Mesendoderm (in vitro differentiated cells): Measurements from ENCODE around the gene LMF1.

ENCODE experiments used
- DNase-seq: peaks from one replicate; pipeline ENCODE4 v3.0.0; 2013
- H2AK5ac ChIP-seq: 2 replicates; pipeline ENCODE4 v1.6.1; 2013; ENCODE audit warnings: low read length, inconsistent platforms
- H2BK120ac ChIP-seq: 2 replicates; pipeline ENCODE4 v1.6.1; 2013; ENCODE audit warnings: low read depth, mild to moderate bottlenecking, low read length, moderate library complexity, mixed read lengths
- H2BK15ac ChIP-seq: replicated peaks from 2 replicates; pipeline ENCODE4 v1.6.1; 2013; ENCODE audit warnings: low read depth, mild to moderate bottlenecking, moderate library complexity
- H2BK5ac ChIP-seq: 2 replicates; pipeline ENCODE4 v1.6.1; 2013; ENCODE audit warnings: low read length, inconsistent platforms
- H3K18ac ChIP-seq: 2 replicates; pipeline ENCODE4 v1.6.1; 2013; ENCODE audit warnings: mild to moderate bottlenecking, low read length, mixed read lengths
- H3K23ac ChIP-seq: one replicate; pipeline ENCODE4 v1.6.1; 2013; ENCODE audit warnings: low read length
- H3K27ac ChIP-seq: 2 replicates; pipeline ENCODE4 v1.5.1; 2013; ENCODE audit warnings: low read depth, mild to moderate bottlenecking, inconsistent platforms, low read length, moderate library complexity
- H3K27me3 ChIP-seq: 2 replicates; pipeline ENCODE4 v1.6.1; 2013; ENCODE audit warnings: low read length, control low read depth, mild to moderate bottlenecking, inconsistent platforms; ENCODE audit not compliant: insufficient read depth, poor library complexity
- H3K36me3 ChIP-seq: 2 replicates; pipeline ENCODE4 v1.6.1; 2013; ENCODE audit warnings: low read length, inconsistent platforms; ENCODE audit not compliant: control insufficient read depth, insufficient read depth
- H3K4ac ChIP-seq: one replicate; pipeline ENCODE4 v1.6.1; 2013; ENCODE audit warnings: low read depth, mild to moderate bottlenecking, low read length, moderate library complexity
- H3K4me1 ChIP-seq: 2 replicates; pipeline ENCODE4 v1.6.1; 2013; ENCODE audit warnings: low read depth, low read length, inconsistent platforms; ENCODE audit not compliant: control insufficient read depth
- H3K4me2 ChIP-seq: 2 replicates; pipeline ENCODE4 v1.6.1; 2013; ENCODE audit warnings: low read length
- H3K4me3 ChIP-seq: 2 replicates; pipeline ENCODE4 v1.5.1; 2013; ENCODE audit warnings: mild to moderate bottlenecking, low read length
- H3K56ac ChIP-seq: one replicate; pipeline ENCODE4 v1.6.1; 2013; ENCODE audit warnings: low read length
- H3K79me1 ChIP-seq: 2 replicates; pipeline ENCODE4 v1.6.1; 2013; ENCODE audit warnings: low read length, inconsistent platforms
- H3K79me2 ChIP-seq: 2 replicates; pipeline ENCODE4 v1.6.1; 2013; ENCODE audit warnings: mild to moderate bottlenecking, low read length; ENCODE audit not compliant: control insufficient read depth, insufficient read depth
- H3K9ac ChIP-seq: 2 replicates; pipeline ENCODE4 v1.6.1; 2013; ENCODE audit warnings: low read length, inconsistent platforms
- H4K5ac ChIP-seq: one replicate; pipeline ENCODE4 v1.6.1; 2013; ENCODE audit warnings: low read length
- H4K8ac ChIP-seq: one replicate; pipeline ENCODE4 v1.6.1; 2013; ENCODE audit warnings: low read depth, mild to moderate bottlenecking, control low read depth, low read length, moderate library complexity
- WGBS: extraction: QIAGEN DNeasy Blood & Tissue Kit; methylation state at CpG from one replicate; pipeline ENCODE4 v1.1.7; 2013; ENCODE audit warnings: low lambda C conversion rate, missing lambda C conversion rate; ENCODE audit not compliant: insufficient coverage; ENCODE audit errors: extremely low coverage; 5-methylcytosine and 5-hydroxymethylcytosine counted together

LMF1 gene

GRCh38 chr16:968620-969019 lies 2.2 kb downstream of the LMF1 start:
- H3K27ac ChIP-seq = no peak overlapping the region

DNA sequence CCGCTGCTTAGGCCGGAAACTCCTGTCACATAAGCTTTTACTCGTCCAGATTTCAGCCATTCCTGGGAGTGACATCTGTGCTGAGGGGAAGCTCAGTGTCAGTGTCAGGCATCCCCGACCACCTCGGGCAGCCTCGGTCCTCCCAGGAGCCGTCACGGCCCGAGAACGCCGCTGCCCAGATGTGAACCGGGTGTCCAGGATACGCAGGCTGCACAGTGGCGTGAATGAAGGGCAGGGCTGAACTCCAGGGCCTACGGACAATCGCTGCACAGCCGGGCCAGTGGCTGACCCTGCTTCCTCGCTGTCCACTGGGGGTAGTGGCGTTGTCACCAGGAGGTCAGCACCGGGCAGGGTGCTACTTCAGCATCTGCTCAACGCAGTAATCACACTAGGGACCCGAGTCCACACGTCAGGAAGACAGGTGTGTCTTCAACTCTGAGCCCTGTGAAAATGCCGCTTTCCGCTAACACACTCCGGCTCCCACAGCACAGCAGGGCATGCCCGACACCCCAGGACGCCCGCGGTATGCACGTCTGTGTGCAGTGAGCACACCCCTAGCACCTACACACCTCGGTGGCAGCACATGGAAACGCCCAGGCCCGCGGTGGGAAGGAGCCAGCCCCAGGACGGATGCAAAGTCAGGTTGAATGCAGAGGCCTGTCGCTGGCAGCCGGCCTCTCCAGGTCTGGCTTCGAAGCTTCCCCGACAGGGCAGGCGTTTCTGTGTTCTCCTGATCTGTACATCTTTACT lies 3.1 kb downstream of the LMF1 start:
- no peak for DNase-seq
- no peak overlapping the region for H3K56ac ChIP-seq
- no peaks in the 10 kb centered on the region for H3K79me2 ChIP-seq
- H3K36me3 ChIP-seq = no peaks in the 10 kb centered on the region
- H3K4me1 ChIP-seq = no peaks in the 10 kb centered on the region
- no peak overlapping the region for H3K23ac ChIP-seq
- no peak overlapping the region for H4K8ac ChIP-seq
- H3K4ac ChIP-seq = no peak overlapping the region
- no peak overlapping the region for H3K18ac ChIP-seq
- peaks cover 3% of the 10 kb centered on the region for H3K79me1 ChIP-seq
- no peak overlapping the region for H3K27ac ChIP-seq
- H2BK15ac ChIP-seq = no peak overlapping the region
- no peak overlapping the region for H3K9ac ChIP-seq
- no CpG with 5 or more reads among the region's 41 CpGs for WGBS
- no peak overlapping the region for H4K5ac ChIP-seq
- H2AK5ac ChIP-seq = no peak overlapping the region
- no peak overlapping the region for H2BK120ac ChIP-seq
- H3K4me3 ChIP-seq = no peak overlapping the region
- no peak overlapping the region for H3K4me2 ChIP-seq
- H2BK5ac ChIP-seq = no peak overlapping the region
- no peaks in the 10 kb centered on the region for H3K27me3 ChIP-seq

More at GRCh38 chr16:968620-969019, 2.2 kb downstream of the LMF1 start:
- Histone ChIP-seq H3K18ac (no peak overlapping the region), H3K23ac (no peak overlapping the region), H3K56ac (peak overlapping the region; percentile 42), H3K4me3 (no peak overlapping the region), H4K5ac (no peak overlapping the region), H3K36me3 (no peaks in the 10 kb centered on the region), H2BK5ac (no peak overlapping the region), H2AK5ac (no peak overlapping the region), H4K8ac (no peak overlapping the region), H3K4me1 (no peaks in the 10 kb centered on the region), H2BK15ac (no peak overlapping the region), H3K79me1 (peaks cover 3% of the 10 kb centered on the region), H3K4ac (no peak overlapping the region), H2BK120ac (no peak overlapping the region), H3K9ac (no peak overlapping the region), H3K4me2 (no peak overlapping the region), H3K27me3 (no peaks in the 10 kb centered on the region), H3K79me2 (no peaks in the 10 kb centered on the region)
- DNase-seq = peak; percentile 65
- no CpG with 5 or more reads among the region's 8 CpGs for WGBS

DNA sequence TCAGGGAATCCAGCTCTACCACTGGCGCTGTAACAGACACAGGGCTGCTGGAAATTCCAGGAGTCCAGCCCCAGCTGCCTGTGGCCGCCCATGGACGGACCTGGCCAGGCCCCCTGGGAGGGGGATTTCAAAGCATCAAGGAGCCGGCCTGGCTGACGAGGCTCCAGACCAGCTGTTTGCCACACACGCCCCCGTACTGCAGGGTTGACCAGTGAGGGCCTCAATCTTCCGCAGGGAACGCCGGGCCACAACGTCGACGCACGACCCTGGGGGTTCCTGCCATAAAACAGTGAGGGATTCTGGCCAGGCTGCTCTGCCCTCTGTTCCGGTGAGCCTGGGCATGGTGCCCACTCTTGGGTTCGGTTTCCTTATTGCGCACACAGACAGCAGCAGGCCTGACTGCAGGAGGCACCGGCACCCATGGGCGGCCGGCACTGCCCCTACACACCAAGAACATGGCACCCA lies 3.7 kb downstream of the LMF1 start:
- H3K18ac ChIP-seq = no peak overlapping the region
- no peak overlapping the region for H3K27ac ChIP-seq
- no peak overlapping the region for H3K23ac ChIP-seq
- H3K36me3 ChIP-seq = no peaks in the 10 kb centered on the region
- DNase-seq = no peak
- H3K79me2 ChIP-seq = no peaks in the 10 kb centered on the region
- H3K4me3 ChIP-seq = no peak overlapping the region
- no peaks in the 10 kb centered on the region for H3K27me3 ChIP-seq
- H2BK15ac ChIP-seq = no peak overlapping the region
- no peak overlapping the region for H3K56ac ChIP-seq
- H2BK120ac ChIP-seq = no peak overlapping the region
- no peak overlapping the region for H3K4ac ChIP-seq
- no peak overlapping the region for H2BK5ac ChIP-seq
- no peak overlapping the region for H3K9ac ChIP-seq
- no peak overlapping the region for H3K4me2 ChIP-seq
- no peak overlapping the region for H4K8ac ChIP-seq
- no peaks in the 10 kb centered on the region for H3K4me1 ChIP-seq
- no peak overlapping the region for H4K5ac ChIP-seq
- H3K79me1 ChIP-seq = peaks cover 3% of the 10 kb centered on the region
- no CpG with 5 or more reads among the region's 20 CpGs for WGBS
- no peak overlapping the region for H2AK5ac ChIP-seq

DNA sequence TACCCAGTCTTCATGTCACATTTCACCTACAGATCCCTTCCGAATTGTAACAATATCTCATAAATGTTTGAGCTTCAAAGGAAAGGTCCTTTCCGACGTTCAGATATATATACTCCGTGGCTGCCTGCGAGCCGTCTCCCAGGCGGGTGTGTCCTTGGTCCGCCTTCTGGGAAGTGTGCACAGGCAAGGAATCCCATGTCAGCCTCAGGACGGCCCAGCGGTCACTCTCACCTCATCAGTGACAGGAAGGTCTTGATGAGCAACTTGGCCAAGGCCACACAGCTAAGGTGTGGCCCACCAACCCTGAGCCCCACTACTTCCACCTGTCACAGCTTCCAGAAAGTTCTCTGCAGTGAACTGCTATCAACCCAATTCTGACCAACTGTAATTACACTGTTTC lies 4.3 kb downstream of the LMF1 start:
- Histone ChIP-seq H3K27ac (no peak overlapping the region), H2BK15ac (no peak overlapping the region), H3K79me1 (peaks cover 3% of the 10 kb centered on the region), H4K8ac (no peak overlapping the region), H4K5ac (no peak overlapping the region), H3K9ac (no peak overlapping the region), H3K4me3 (no peak overlapping the region), H3K23ac (no peak overlapping the region), H3K36me3 (no peaks in the 10 kb centered on the region), H3K18ac (no peak overlapping the region), H2BK5ac (no peak overlapping the region), H3K4ac (no peak overlapping the region), H3K79me2 (no peaks in the 10 kb centered on the region), H3K56ac (no peak overlapping the region), H3K4me2 (no peak overlapping the region), H2BK120ac (no peak overlapping the region), H3K4me1 (no peaks in the 10 kb centered on the region), H2AK5ac (no peak overlapping the region), H3K27me3 (no peaks in the 10 kb centered on the region)
- DNase-seq = no peak
- no CpG with 5 or more reads among the region's 10 CpGs for WGBS

DNA sequence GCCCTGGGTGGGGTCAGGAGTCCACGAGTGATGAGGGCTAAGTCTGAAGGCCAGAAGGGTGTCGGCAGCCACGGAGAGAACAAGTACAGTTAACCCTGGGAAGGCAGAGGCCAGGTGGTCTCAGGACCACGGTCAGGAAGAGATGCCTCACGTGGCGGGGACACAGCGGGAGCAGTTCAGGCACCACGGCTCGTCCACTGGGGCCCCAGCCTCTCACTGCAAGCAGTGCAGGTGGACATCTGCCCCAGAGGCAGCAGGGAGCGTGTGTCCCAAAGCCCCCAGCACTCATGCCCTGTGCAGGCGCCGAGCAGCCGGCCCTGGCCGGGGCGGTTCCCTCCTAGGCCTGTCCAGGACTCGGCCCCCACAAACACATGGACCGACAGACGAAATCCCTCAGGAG lies 4.7 kb downstream of the LMF1 start:
- Histone ChIP-seq H3K56ac (no peak overlapping the region), H3K27me3 (no peaks in the 10 kb centered on the region)
- no CpG with 5 or more reads among the region's 18 CpGs for WGBS

GRCh38 chr16:965487-965886 lies 5.3 kb downstream of the LMF1 start:
- H2BK15ac ChIP-seq = no peak overlapping the region
- no peak overlapping the region for H3K56ac ChIP-seq
- no peak overlapping the region for H2AK5ac ChIP-seq
- no peak for DNase-seq
- H3K27me3 ChIP-seq = no peaks in the 10 kb centered on the region
- no peaks in the 10 kb centered on the region for H3K79me2 ChIP-seq
- no peak overlapping the region for H3K9ac ChIP-seq
- no peak overlapping the region for H2BK120ac ChIP-seq
- no peak overlapping the region for H3K4ac ChIP-seq
- H3K4me2 ChIP-seq = no peak overlapping the region
- WGBS = no CpG with 5 or more reads among the region's 4 CpGs
- peaks cover 3% of the 10 kb centered on the region for H3K79me1 ChIP-seq
- H3K27ac ChIP-seq = no peak overlapping the region
- H3K23ac ChIP-seq = no peak overlapping the region
- H4K5ac ChIP-seq = no peak overlapping the region
- no peak overlapping the region for H4K8ac ChIP-seq
- no peaks in the 10 kb centered on the region for H3K36me3 ChIP-seq
- no peak overlapping the region for H3K18ac ChIP-seq
- no peaks in the 10 kb centered on the region for H3K4me1 ChIP-seq
- H2BK5ac ChIP-seq = no peak overlapping the region
- H3K4me3 ChIP-seq = no peak overlapping the region

More for the DNA sequence above, 4.7 kb downstream of the LMF1 start:
- Histone ChIP-seq H3K79me1 (peaks cover 3% of the 10 kb centered on the region), H3K4me2 (no peak overlapping the region), H2BK5ac (no peak overlapping the region), H2AK5ac (no peak overlapping the region), H3K23ac (no peak overlapping the region), H3K79me2 (no peaks in the 10 kb centered on the region), H3K4me3 (no peak overlapping the region), H3K9ac (no peak overlapping the region), H2BK15ac (no peak overlapping the region), H3K4ac (no peak overlapping the region), H4K8ac (no peak overlapping the region), H2BK120ac (no peak overlapping the region), H3K27ac (no peak overlapping the region), H3K4me1 (no peaks in the 10 kb centered on the region), H4K5ac (no peak overlapping the region), H3K18ac (no peak overlapping the region), H3K36me3 (no peaks in the 10 kb centered on the region)
- DNase-seq = no peak
